C4-2B (cell line): ENCODE measurements around the gene DLX3.

Source experiments
- CTCF ChIP-seq: fragments of 450-650 bp; conservative IDR thresholded peaks from 2 replicates; pipeline ENCODE4 v1.5.1; 2017; ENCODE audit warnings: mild to moderate bottlenecking
- ZFX ChIP-seq: fragments of 450-650 bp; IDR thresholded peaks from 2 replicates; pipeline ENCODE4 v1.6.1; 2017

- TF ChIP-seq CTCF (no peak), ZFX (no peak)
Measured at GRCh38 chr17:49946964-49947584, 48.0 kb downstream of the DLX3 start.
